ENCODE measurements around the gene PLOD2.
"Not testable (repeated sequence)": the region's sequence is repeated elsewhere in the genome, so short reads cannot be mapped to it uniquely, and the experiment has no call there.

PLOD2 gene

DNA sequence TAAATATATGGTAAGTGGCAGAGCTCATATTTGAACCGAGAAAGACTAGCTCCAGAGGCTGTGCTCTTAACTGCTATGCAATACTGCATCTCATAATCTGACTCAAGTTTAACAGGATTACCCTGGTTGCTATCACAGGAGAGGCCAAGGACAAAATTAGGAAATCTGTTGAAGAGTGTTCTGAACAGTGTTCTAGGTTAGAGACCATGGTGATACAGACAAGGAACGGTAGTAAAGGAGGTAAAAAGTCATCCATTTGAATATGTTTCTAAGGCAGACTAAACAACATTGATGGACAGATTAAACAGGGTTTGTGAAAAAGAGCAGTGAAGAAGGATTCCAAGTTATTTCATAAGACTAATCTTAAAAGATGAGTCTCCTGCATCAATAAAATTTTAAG lies 22.1 kb downstream of the PLOD2 start:
- no peak for DNase-seq (ENCODE audit: low spot score)

GRCh38 chr3:146136647-146137046 lies 24.3 kb downstream of the PLOD2 start:
- no peak for DNase-seq (ENCODE audit: low spot score)

DNA sequence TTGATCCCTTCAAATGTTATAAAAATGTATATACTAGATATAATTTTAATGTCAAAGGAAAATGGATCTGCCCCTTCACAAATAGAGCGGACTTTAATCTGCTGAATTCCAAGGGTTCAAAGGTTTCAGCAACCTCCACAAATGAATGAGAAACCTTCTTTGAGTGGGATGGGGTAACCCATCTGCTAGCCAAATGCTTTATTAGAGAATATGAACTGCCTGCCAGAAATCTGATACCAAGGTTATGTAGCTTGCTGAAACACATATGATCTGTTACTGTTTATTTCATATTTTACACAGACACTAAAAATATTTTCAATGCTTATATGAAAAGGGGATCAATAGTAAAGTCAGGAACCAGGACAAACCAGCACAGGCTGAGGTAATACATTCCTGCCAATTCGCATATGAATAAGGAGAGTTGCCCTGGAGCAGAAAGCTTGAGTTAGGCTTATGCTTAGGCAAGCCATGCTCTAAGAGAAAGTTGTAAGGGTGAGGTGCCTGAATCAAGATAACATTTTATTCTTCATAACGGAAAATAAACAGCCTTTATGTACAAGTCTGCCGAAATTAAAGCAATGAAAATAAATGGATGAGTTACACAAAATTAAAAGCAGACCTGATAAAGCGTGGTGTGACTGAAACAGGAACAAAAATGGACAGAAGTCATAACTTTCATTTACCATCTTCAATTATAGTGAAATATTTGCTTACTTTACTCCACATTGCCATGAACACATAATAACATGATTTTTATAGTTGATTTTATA lies 26.5 kb downstream of the PLOD2 start:
- no peak for DNase-seq (ENCODE audit: low spot score)

GRCh38 chr3:146133441-146133840 lies 27.5 kb downstream of the PLOD2 start:
- DNase-seq (ENCODE audit: low spot score) = no peak

DNA sequence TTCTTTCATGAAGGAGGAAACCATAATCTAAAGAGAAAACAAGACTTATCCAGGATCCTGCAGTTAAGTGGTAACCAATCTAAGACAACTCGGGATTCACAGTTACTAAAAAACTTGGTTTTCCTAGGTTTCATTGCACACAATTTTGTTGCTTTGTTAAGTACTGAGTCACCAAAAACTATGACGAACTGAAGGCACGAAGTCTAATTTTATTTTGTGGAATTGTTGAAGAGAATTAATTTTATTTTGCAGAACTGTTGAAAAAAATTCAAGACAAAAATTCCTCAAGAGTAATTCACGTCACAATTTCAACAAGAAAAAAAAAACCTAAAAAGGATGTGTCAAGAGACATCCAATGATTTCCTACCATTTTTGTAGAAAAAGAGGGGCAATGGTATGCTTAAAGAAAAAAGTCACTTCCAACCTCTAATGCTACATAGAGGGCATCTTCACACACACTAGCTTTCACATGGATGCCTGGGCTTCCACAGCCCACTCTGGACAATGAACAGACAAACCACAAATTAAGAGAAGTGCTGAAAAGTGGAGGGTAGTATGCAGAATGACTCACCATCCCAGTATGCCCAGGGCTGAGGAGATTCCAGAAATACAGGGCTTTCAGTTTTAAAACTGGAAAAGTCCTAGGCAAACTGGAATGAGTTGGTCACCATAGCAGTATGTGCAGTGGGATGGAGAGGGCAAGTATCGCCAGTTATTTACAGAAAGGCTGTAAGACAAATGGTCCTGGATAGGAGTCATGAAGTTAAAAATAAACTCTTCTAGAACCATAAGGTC lies 29.2 kb downstream of the PLOD2 start:
- no peak for DNase-seq (ENCODE audit: low spot score)

DNA sequence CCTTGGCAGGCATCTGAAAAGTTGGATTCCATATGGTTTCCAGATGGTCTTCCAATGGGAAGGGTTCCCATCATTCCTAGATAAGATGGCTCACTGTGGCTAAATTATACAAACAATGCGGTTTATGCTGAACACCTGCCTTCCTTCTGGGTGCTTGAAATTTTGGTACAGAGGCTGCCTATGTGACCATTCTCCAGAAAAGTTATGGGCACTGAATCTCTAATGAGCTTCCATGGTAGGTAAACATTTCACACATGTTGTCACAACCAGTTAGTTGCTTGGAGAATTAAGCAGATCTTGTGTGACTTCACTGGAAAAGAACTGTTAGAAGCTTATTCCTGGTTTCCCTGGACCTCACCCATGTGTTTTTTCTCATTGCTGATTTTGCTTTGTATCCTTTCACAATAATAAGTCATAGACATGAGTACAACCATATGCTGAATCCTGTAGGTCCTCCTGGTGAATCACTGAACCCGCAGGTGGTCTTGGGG lies 30.1 kb downstream of the PLOD2 start:
- DNase-seq (ENCODE audit: low spot score) = no peak

DNA sequence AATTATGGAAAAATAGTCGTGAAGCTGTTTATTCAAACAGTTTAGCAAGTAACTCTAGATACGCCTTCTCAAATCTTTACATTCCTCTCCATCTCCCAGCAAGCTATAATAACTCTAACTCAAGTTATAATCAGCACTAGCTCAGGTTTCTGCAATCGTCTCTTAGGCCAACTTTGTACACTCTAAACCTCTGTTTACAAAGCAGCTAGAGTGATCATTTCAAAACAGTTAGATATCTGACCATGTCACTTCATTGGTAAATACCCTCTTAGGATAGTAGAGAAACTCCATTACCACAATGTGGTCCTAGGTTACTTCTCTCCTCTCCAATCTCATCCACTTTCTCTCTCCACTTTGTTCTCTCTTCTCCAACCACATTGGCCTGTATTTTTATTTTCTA lies 31.2 kb downstream of the PLOD2 start:
- DNase-seq (ENCODE audit: low spot score) = no peak

GRCh38 chr3:146128939-146129338 lies 32.0 kb downstream of the PLOD2 start:
- no peak for DNase-seq (ENCODE audit: low spot score)

- DNase-seq (ENCODE audit: low spot score) = no peak
Observed at GRCh38 chr3:146128179-146128578, 32.8 kb downstream of the PLOD2 start.

DNA sequence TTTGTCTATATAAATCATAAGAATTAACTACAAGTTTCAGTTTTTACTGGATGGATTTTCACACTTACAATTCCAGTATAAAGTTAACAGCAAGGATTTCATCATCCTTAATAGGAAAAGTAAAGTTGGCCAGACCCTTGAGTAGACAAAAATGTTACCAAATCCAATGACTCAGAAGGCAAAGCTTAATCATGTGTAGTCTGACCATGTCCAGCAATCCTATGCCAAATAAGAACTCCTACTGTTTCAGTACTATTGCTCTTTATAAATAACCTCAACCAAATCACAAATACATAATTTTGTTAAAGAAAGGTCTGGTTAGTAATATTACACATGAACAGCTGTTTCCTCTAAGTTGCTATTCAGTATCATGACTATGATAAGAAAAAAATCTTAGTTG lies 35.0 kb downstream of the PLOD2 start:
- no peak for DNase-seq (ENCODE audit: low spot score)

DNA sequence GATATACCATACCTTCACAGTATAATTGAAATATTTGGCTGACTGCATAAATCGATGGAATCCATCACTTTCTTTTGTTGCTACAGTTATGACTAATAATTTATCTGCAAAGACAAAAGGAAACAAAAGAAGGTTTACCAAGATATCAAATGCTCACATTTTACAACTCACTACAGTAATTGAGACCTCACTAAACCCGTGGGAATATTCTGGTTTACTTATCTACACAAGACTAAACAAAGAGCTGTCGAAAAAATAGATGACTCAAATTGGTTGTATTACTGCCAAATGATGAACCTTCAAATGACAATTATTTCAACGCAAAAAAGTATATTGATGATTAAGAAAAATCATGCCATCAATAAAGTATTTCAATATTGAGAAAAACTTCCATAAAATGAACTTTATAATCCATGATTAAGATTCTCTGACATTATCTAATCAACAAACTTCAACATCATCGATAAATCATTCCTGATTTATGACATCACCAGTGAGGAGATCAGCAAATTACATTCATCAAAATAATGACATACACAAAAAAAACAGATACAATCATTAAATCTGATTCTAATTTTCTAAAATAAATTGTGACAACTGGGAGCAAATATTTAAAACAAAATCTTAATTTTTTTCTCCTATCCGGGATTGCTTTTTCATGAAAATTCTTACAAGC lies 36.7 kb downstream of the PLOD2 start:
- no peak for DNase-seq (ENCODE audit: low spot score)

DNA sequence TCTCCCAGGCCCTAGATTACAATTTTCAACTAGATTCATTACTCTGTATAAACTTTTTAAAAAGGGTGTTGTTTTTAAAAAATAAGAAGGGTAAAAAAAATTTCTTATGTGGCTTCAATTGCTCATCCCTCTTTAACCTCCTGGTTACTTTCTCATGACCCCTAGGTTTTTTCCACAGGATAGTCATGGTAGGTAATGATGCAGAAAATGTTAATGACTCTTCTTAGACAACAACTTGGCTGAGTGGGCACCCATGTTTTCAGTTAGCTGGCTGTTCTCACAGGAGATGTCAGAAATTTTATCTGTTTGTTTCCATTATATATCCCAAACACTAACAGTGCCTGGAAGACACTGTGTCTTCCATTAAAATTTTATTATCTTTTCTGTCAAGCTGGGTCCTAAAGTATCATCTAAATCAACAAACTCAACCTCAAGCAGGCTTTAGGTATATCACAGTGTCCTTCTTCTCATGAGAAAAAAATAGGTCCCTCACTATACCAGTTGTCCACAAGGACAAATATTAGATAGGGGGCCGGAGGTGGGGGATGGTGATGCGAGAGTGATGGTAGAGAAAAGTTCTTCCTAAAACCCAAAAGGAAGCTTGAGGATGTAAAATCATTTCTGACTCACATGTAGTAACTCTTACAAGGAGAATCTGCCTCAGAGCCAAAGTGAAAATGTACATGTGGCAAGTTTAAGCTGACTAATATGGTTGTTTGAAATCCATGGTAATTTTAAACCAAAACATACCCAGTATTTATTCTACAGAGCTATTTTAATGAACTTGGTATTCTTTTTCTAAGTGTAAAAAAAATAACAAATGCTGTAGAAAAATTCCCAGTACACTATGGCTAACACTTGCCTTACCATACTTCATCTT lies 43.3 kb downstream of the PLOD2 start:
- no peak for DNase-seq (ENCODE audit: low spot score)

- no peak for DNase-seq (ENCODE audit: low spot score)
Observed at GRCh38 chr3:146115619-146116018, 45.4 kb downstream of the PLOD2 start.

DNA sequence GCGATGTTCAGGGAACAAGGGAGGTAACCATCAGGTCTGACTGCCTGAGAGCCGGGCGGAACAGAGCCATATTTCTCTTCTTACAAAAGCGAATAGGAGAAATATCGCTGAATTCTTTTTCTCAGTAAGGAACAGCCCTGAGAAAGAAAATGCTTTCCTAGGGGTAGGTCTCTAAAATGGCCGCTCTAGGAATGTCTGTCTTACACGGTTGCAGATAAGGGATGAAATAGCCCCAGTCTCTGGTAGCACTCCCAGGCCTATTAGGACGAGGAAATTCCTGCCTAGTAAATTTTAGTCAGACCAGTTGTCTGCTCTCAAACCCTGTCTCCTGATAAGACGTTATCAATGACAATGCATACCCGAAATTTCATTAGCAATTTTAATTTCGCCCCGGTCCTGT lies 47.2 kb downstream of the PLOD2 start:
- not testable (repeated sequence) for DNase-seq (ENCODE audit: low spot score)

- DNase-seq (ENCODE audit: low spot score) = no peak
Observed at GRCh38 chr3:146111337-146111736, 49.6 kb downstream of the PLOD2 start.

DNA sequence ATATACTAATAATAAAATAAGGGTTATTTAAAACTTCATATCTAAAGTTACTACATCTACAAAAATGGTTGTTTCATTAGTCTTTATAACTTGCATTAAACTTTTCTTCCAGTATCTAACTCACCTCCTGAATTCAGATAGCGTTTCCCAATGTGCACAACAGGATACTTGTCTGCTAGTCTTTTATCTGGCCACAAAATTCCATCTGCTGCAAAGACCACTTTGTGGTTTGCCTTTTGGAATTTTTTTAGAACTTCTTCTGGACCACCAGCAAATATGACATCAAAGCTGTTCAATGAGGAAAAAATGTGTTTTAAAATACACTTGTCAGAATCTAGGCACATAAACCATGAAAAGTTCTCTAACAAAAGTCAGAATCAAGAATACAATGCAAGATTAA lies 50.8 kb downstream of the PLOD2 start:
- DNase-seq (ENCODE audit: low spot score) = no peak

- no peak for DNase-seq (ENCODE audit: low spot score)
Observed at GRCh38 chr3:146106986-146107385, 54.0 kb downstream of the PLOD2 start.

DNA sequence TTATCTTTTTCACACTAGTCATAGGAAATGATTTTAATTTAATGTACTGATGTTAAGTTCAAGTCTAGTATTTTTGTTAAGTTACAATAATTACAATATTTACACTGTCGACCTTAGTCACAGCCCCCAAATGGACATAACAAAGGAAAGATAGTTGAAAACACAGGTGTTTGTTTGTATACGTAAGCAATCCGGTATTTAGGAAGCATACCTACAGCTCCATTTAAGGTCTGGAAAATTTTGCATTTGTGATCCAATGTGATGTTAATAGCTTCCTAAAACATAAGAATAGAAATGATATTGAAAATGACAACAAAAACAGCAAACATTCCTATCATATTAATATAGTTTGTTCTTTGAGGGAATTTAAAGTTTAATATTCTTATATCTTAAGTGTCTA lies 56.9 kb downstream of the PLOD2 start:
- DNase-seq (ENCODE audit: low spot score) = no peak

DNA sequence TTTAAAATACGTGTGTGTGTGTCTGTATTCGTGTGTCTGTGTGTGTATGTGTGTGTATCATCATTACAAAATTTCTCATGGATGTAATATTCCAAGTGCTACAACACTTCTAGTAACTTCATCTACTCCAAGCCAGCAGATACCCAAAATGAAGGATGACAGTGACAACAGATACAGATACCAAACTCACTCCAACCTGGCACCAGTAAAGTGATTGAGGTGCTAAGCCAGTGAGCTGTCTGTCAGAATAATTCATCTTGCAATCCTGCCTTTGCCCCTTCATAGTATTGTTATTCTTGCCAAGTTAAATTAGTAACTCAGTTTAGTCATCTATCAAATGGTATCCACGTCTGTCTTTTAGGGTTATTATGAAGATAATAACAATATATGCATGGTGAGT lies 58.1 kb downstream of the PLOD2 start:
- DNase-seq (ENCODE audit: low spot score) = no peak

GRCh38 chr3:146101538-146101937 lies 59.4 kb downstream of the PLOD2 start:
- no peak for DNase-seq (ENCODE audit: low spot score)

- DNase-seq (ENCODE audit: low spot score) = no peak
Observed at GRCh38 chr3:146100825-146101444, 60.0 kb downstream of the PLOD2 start.
